Lung (tissue), 12 donors: ENCODE results near the gene MIPEP. TPM values are rescaled to one million over a fixed set of nuclear protein-coding genes. Genes with fewer than 3 reads are reported as not detected.

Experiments
- ATAC-seq: fragments of 200-7000 bp; cut with Tn5 transposase; one replicate; pipeline ENCODE4 v1.9.1; 2020; ENCODE audit warnings: moderate number of reproducible peaks; ENCODE audit not compliant: insufficient read depth, low FRiP score
- DNase-seq, 3 donors: peaks; one replicate each; pipeline ENCODE4 v3.0.0-alpha.2; 2013 to 2017
- H3K27ac ChIP-seq, 2 donors: one replicate each; pipeline ENCODE4 v1.5.1; 2013; ENCODE audit warnings: mild to moderate bottlenecking in 2 of 2, moderate library complexity in 2 of 2, control low read depth in 1 of 2, inconsistent platforms in 1 of 2, low read depth in 1 of 2, low read length in 1 of 2
- H3K27me3 ChIP-seq, 3 donors: one replicate each; pipeline ENCODE4 v1.5.1; 2013; ENCODE audit warnings: low read length in 2 of 3; ENCODE audit not compliant: control insufficient read depth in 3 of 3, insufficient read depth in 3 of 3
- H3K36me3 ChIP-seq, 4 donors: one replicate each; pipeline ENCODE4 v1.5.1; 2013; ENCODE audit warnings: low read length in 4 of 4, mild to moderate bottlenecking in 1 of 4, moderate library complexity in 1 of 4; ENCODE audit not compliant: control insufficient read depth in 4 of 4, insufficient read depth in 4 of 4
- H3K4me1 ChIP-seq, 5 donors: one replicate each; pipeline ENCODE4 v1.5.1; 2013; ENCODE audit warnings: low read length in 5 of 5, mild to moderate bottlenecking in 2 of 5, moderate library complexity in 1 of 5; ENCODE audit not compliant: control insufficient read depth in 5 of 5, insufficient read depth in 5 of 5
- H3K4me3 ChIP-seq: one replicate; pipeline ENCODE4 v1.5.1; 2013; ENCODE audit warnings: mild to moderate bottlenecking, control low read depth, moderate library complexity
- H3K9ac ChIP-seq, 2 donors: one replicate each; pipeline ENCODE4 v1.5.1; 2013; ENCODE audit warnings: low read length in 2 of 2, control low read depth in 1 of 2; ENCODE audit not compliant: insufficient read depth in 1 of 2
- H3K9me3 ChIP-seq, 4 donors: one replicate each; pipeline ENCODE4 v1.5.1; 2013; ENCODE audit warnings: low read length in 3 of 4, mild to moderate bottlenecking in 1 of 4, moderate library complexity in 1 of 4; ENCODE audit not compliant: control insufficient read depth in 4 of 4, insufficient read depth in 3 of 4
- CTCF ChIP-seq: IDR thresholded peaks from 2 replicates; pipeline ENCODE4 v1.5.1; 2012; ENCODE audit warnings: mild to moderate bottlenecking; ENCODE audit errors: control extremely low read depth, extremely low read depth
- WGBS, 2 donors: extraction: QIAGEN DNeasy Blood & Tissue Kit; methylation state at CpG; one replicate each; pipeline ENCODE4 v1.1.7; 2013; 5-methylcytosine and 5-hydroxymethylcytosine counted together
- polyA plus RNA-seq, 2 donors: library from polyadenylated mRNA; stranded (reverse); fragments of 200-250 nt; gene quantifications; one replicate each; pipeline ENCODE4 v1.2.1, GENCODE V29; 2013
- total RNA-seq, 2 donors: library from RNA; depleted of rRNA in 1 of 2; stranded (reverse); fragments of >200 nt in 1 of 2; gene quantifications; one replicate each; pipeline ENCODE4 v1.2.1, GENCODE V29; 2014 to 2021
- donor health status: control.
- donor health status: control.
- donor health status: Bipolar disorder and iron deficiency.
- donor health status: healthy.
- donor health status: DM: yes; HTN: yes; CAD: no.

MIPEP gene
- total and polyA plus RNA-seq, 4 donors: 12.9 to 35.1 (median 25.3) TPM

GRCh38 chr13:23877286-23877685 is 11.9 kb downstream of the MIPEP start:
- DNase-seq (peak in 1 of 3 donors; percentile 20), ATAC-seq (no peak)
- Histone ChIP-seq H3K36me3 (peaks cover 5 to 14% (median 7%) of the 10 kb centered on the region in 4 donors), H3K27me3 (no peaks in the 10 kb centered on the region), H3K9me3 (no peaks in the 10 kb centered on the region), H3K27ac (no peak overlapping the region), H3K9ac (no peak overlapping the region), H3K4me3 (no peak overlapping the region), H3K4me1 (peaks cover 0 to 23% (median 0%) of the 10 kb centered on the region in 5 donors)
- TF ChIP-seq CTCF: no peak
- 85 to 91% methylated on average over 4 of the region's 4 CpGs for WGBS, 2 donors

GRCh38 chr13:23876265-23876664 is 12.9 kb downstream of the MIPEP start:
- 79 to 92% methylated on average over 2 of the region's 2 CpGs for WGBS, 2 donors
- Histone ChIP-seq H3K27me3 (no peaks in the 10 kb centered on the region), H3K4me3 (no peak overlapping the region), H3K27ac (no peak overlapping the region), H3K9ac (no peak overlapping the region), H3K36me3 (peaks cover 5 to 11% (median 7%) of the 10 kb centered on the region in 4 donors), H3K4me1 (peaks cover 0 to 20% (median 0%) of the 10 kb centered on the region in 5 donors), H3K9me3 (no peaks in the 10 kb centered on the region)
- no peak for ATAC-seq
- TF ChIP-seq CTCF: no peak
- peak in 2 of 3 donors; percentile 40 to 48 for DNase-seq

- no peak overlapping the region for H3K9ac ChIP-seq
- H3K36me3 ChIP-seq: peaks cover 0 to 11% (median 4%) of the 10 kb centered on the region in 4 donors
- peak in 2 of 3 donors; percentile 77 to 79 for DNase-seq
- no peaks in the 10 kb centered on the region for H3K9me3 ChIP-seq
- no peak overlapping the region for H3K27ac ChIP-seq
- peaks cover 0 to 29% (median 9%) of the 10 kb centered on the region in 5 donors for H3K4me1 ChIP-seq
- peak; percentile 35 for TF ChIP-seq CTCF
- peak; percentile 68 for ATAC-seq
- no peak overlapping the region for H3K4me3 ChIP-seq
- H3K27me3 ChIP-seq: no peaks in the 10 kb centered on the region
- WGBS, 2 donors: 89 to 93% methylated on average over 2 of the region's 2 CpGs
These were observed 17.5 kb downstream of the MIPEP start for GRCh38 chr13:23871616-23872220.
